Smooth muscle cell (in vitro differentiated cells): ENCODE measurements around the gene KCND1. TPM values are rescaled to one million over a fixed set of nuclear protein-coding genes. Genes with fewer than 3 reads are reported as not detected.

Experiments
- DNase-seq: peaks from one replicate; lab custom pipeline; 2025; ENCODE audit not compliant: unreplicated experiment; lab: John Stamatoyannopoulos, UW
- H2AFZ ChIP-seq: fragments of 200-600 bp; sonication (generic); 2 replicates; pipeline ENCODE4 v1.6.0; 2016; ENCODE audit warnings: antibody characterized with exemption, low read depth, mild to moderate bottlenecking
- H3F3A ChIP-seq: fragments of 200-600 bp; sonication (generic); 2 replicates; pipeline ENCODE4 v1.6.0; 2017; ENCODE audit warnings: antibody characterized with exemption, low read depth
- H3K27ac ChIP-seq: fragments of 200-600 bp; sonication (generic); 2 replicates; pipeline ENCODE4 v1.5.1; 2016; ENCODE audit warnings: low read depth, mild to moderate bottlenecking
- H3K27me3 ChIP-seq: fragments of 200-600 bp; sonication (generic); 2 replicates; pipeline ENCODE4 v1.6.1; 2016; ENCODE audit warnings: low read depth, mild to moderate bottlenecking
- H3K36me3 ChIP-seq: fragments of 200-600 bp; sonication (generic); 2 replicates; pipeline ENCODE4 v1.5.1; 2016; ENCODE audit warnings: low read depth
- H3K4me1 ChIP-seq: fragments of 200-600 bp; sonication (generic); 2 replicates; pipeline ENCODE4 v1.5.1; 2016; ENCODE audit warnings: low read depth
- H3K4me2 ChIP-seq: fragments of 200-600 bp; sonication (generic); 2 replicates; pipeline ENCODE4 v1.6.0; 2016; ENCODE audit warnings: mild to moderate bottlenecking
- H3K4me3 ChIP-seq: fragments of 200-600 bp; sonication (generic); 2 replicates; pipeline ENCODE4 v1.5.1; 2016; ENCODE audit warnings: mild to moderate bottlenecking
- H3K79me2 ChIP-seq: fragments of 200-600 bp; sonication (generic); 2 replicates; pipeline ENCODE4 v1.6.0; 2016; ENCODE audit warnings: low read depth, mild to moderate bottlenecking
- H3K9ac ChIP-seq: fragments of 200-600 bp; sonication (generic); 2 replicates; pipeline ENCODE4 v1.6.0; 2016; ENCODE audit warnings: low read depth
- H3K9me3 ChIP-seq: fragments of 200-600 bp; sonication (generic); replicated peaks from 2 replicates; pipeline ENCODE4 v1.5.1; 2016; ENCODE audit warnings: low read depth
- H4K20me1 ChIP-seq: fragments of 200-600 bp; sonication (generic); 2 replicates; pipeline ENCODE4 v1.6.0; 2016; ENCODE audit warnings: low read depth
- WGBS: methylation state at CpG from one replicate; pipeline ENCODE4 v1.1.7; 2016; ENCODE audit warnings: low lambda C conversion rate; 5-methylcytosine and 5-hydroxymethylcytosine counted together
- polyA plus RNA-seq: library from polyadenylated mRNA; unstranded; fragments of >200 nt; fragmentation: Nextera tagmentation; extraction: Ambion mirVana; gene quantifications from 2 replicates; pipeline ENCODE4 v1.2.1, GENCODE V29; 2016
- total RNA-seq: library from RNA; depleted of rRNA; stranded (reverse); fragments of >200 nt; gene quantifications from 2 replicates; pipeline ENCODE4 v1.2.3, GENCODE V29; 2014
- TF ChIP-seq, protein P1 (sequence below): fragments of 200-600 bp; sonication (generic); IDR thresholded peaks from 2 replicates; pipeline ENCODE4 v1.5.1; 2017; ENCODE audit warnings: borderline replicate concordance, mild to moderate bottlenecking, antibody characterized with exemption; ENCODE audit not compliant: insufficient read depth, poor library complexity, severe bottlenecking

The KCND1 gene
- total and polyA plus RNA-seq, 2 experiments from 2014 or later, result 0.94 to 3.3 TPM

GRCh38 chrX:48974574-48974973, 2.9 kb upstream of the KCND1 start:
- no peak for DNase-seq
- Histone ChIP-seq H3K36me3 (no peaks in the 10 kb centered on the region), H3F3A (no peaks in the 10 kb centered on the region), H3K4me3 (no peak overlapping the region), H3K79me2 (no peaks in the 10 kb centered on the region), H2AFZ (no peak overlapping the region), H3K27me3 (no peaks in the 10 kb centered on the region), H4K20me1 (no peaks in the 10 kb centered on the region), H3K9me3 (no peaks in the 10 kb centered on the region), H3K27ac (no peak overlapping the region), H3K9ac (no peak overlapping the region), H3K4me1 (no peaks in the 10 kb centered on the region), H3K4me2 (no peak overlapping the region)
- WGBS, result 61% methylated on average over 2 of the region's 2 CpGs
- TF ChIP-seq, protein P1, sequence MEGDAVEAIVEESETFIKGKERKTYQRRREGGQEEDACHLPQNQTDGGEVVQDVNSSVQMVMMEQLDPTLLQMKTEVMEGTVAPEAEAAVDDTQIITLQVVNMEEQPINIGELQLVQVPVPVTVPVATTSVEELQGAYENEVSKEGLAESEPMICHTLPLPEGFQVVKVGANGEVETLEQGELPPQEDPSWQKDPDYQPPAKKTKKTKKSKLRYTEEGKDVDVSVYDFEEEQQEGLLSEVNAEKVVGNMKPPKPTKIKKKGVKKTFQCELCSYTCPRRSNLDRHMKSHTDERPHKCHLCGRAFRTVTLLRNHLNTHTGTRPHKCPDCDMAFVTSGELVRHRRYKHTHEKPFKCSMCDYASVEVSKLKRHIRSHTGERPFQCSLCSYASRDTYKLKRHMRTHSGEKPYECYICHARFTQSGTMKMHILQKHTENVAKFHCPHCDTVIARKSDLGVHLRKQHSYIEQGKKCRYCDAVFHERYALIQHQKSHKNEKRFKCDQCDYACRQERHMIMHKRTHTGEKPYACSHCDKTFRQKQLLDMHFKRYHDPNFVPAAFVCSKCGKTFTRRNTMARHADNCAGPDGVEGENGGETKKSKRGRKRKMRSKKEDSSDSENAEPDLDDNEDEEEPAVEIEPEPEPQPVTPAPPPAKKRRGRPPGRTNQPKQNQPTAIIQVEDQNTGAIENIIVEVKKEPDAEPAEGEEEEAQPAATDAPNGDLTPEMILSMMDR, result no peak

DNA sequence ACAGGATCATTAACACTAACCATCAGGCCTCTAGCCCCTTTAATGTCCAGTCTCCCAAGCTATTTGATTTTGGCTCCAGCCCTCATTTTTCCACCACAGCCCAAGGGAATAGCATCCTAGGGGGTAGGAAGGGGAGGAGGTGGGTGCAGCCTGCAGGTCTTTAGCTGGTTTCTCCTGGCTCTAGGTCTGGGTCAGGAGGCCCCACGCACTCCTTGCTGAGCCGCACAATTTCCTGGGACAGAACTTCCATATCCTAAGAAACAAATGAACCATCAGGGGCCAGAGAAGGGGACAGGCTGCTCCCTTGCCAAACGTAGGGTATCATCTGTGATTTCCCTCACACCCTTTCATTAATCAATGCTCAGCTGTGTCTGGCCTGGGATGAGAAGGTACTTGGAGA, 2.4 kb upstream of the KCND1 start:
- Histone ChIP-seq H3K4me3 (no peak overlapping the region), H3K27ac (no peak overlapping the region), H3F3A (no peaks in the 10 kb centered on the region), H3K9me3 (no peaks in the 10 kb centered on the region), H4K20me1 (no peaks in the 10 kb centered on the region), H3K9ac (no peak overlapping the region), H3K27me3 (no peaks in the 10 kb centered on the region), H3K4me2 (no peak overlapping the region), H3K4me1 (no peaks in the 10 kb centered on the region), H3K79me2 (no peaks in the 10 kb centered on the region), H2AFZ (no peak overlapping the region), H3K36me3 (no peaks in the 10 kb centered on the region)
- DNase-seq, result no peak
- TF ChIP-seq, protein P1, result no peak
- WGBS, result 86% methylated on average over 3 of the region's 3 CpGs

- no peaks in the 10 kb centered on the region for H3K9me3 ChIP-seq
- no peak overlapping the region for H3K27ac ChIP-seq
- H3K4me1 ChIP-seq, result no peaks in the 10 kb centered on the region
- H4K20me1 ChIP-seq, result no peaks in the 10 kb centered on the region
- TF ChIP-seq, protein P1, result peak; percentile 46
- no peak overlapping the region for H3K9ac ChIP-seq
- no peaks in the 10 kb centered on the region for H3F3A ChIP-seq
- DNase-seq, result no peak
- H3K79me2 ChIP-seq, result no peaks in the 10 kb centered on the region
- 43% methylated on average over 13 of the region's 13 CpGs for WGBS
- peak overlapping the region; percentile 46 for H3K4me3 ChIP-seq
- H3K4me2 ChIP-seq, result peak overlapping the region; percentile 87
- H2AFZ ChIP-seq, result no peak overlapping the region
- no peaks in the 10 kb centered on the region for H3K27me3 ChIP-seq
- H3K36me3 ChIP-seq, result no peaks in the 10 kb centered on the region
Measured at GRCh38 chrX:48972220-48973164, 848 bp upstream of the KCND1 start.
